Right ventricle myocardium inferior (tissue), 1 donor: ENCODE data around the gene NXNL1. TPM values are rescaled to one million over a fixed set of nuclear protein-coding genes. Genes with fewer than 3 reads are reported as not detected.

ENCODE experiments used
- total RNA-seq: library from RNA; stranded (reverse); fragmentation: NEBNext Ultra II Directional; extraction: Animal tissue kit (Norgen Biotek cat#: 25700); gene quantifications from one replicate; pipeline ENCODE4 v1.2.1, GENCODE V29; 2021
- donor health status: DM: no; HTN: yes; CAD: no; lungs with severe emphysema.

The NXNL1 gene
- total RNA-seq, 1 donor from 2014 or later = not detected

Other genes starting within 250 kb of the NXNL1 start
- gene USE1, start 245.6 kb downstream of the NXNL1 start, total RNA-seq = 32.8 TPM
- gene OCEL1, start 234.7 kb downstream of the NXNL1 start, total RNA-seq = 26.0 TPM
- gene NR2F6, start 215.0 kb downstream of the NXNL1 start, total RNA-seq = 76.4 TPM
- gene USHBP1, start 196.2 kb downstream of the NXNL1 start, total RNA-seq = 7.6 TPM
- 82.0 TPM for gene BABAM1, start 193.5 kb downstream of the NXNL1 start, total RNA-seq
- gene ANKLE1, start 179.0 kb downstream of the NXNL1 start, total RNA-seq = 0.19 TPM
- 13.8 TPM for gene ABHD8, start 157.5 kb downstream of the NXNL1 start, total RNA-seq
- 200 TPM for gene MRPL34, start 155.1 kb downstream of the NXNL1 start, total RNA-seq
- 28.8 TPM for gene DDA1, start 151.4 kb downstream of the NXNL1 start, total RNA-seq
- 9.6 TPM for gene ANO8, start 126.1 kb downstream of the NXNL1 start, total RNA-seq
- 11.5 TPM for gene GTPBP3, start 123.4 kb downstream of the NXNL1 start, total RNA-seq
- gene PLVAP, start 83.6 kb downstream of the NXNL1 start, total RNA-seq = 29.0 TPM
- not detected for gene CCDC194, start 66.7 kb downstream of the NXNL1 start, total RNA-seq
- gene BST2, start 55.3 kb downstream of the NXNL1 start, total RNA-seq = 54.5 TPM
- gene MVB12A, start 40.9 kb downstream of the NXNL1 start, total RNA-seq = 19.9 TPM
- not detected for gene TMEM221, start 12.3 kb downstream of the NXNL1 start, total RNA-seq
- gene SLC27A1, start 9.6 kb upstream of the NXNL1 start, total RNA-seq = 66.2 TPM
- gene PGLS, start 50.7 kb upstream of the NXNL1 start, total RNA-seq = 20.8 TPM
- gene COLGALT1, start 94.7 kb upstream of the NXNL1 start, total RNA-seq = 35.5 TPM
- gene UNC13A, start 227.4 kb upstream of the NXNL1 start, total RNA-seq = 0.03 TPM